Spleen (tissue), 11 donors: ENCODE measurements around the gene DPF3. TPM values are rescaled to one million over a fixed set of nuclear protein-coding genes. Genes with fewer than 3 reads are reported as not detected.

Experiments used
- DNase-seq: peaks from one replicate; pipeline ENCODE4 v3.0.0-alpha.2; 2020
- H3K27ac ChIP-seq, 8 donors: fragments of 200-600 bp; sonication (generic) in 7 of 8; 1 replicate in 4 of 8; 2 replicates in 4 of 8; pipeline versions ENCODE4 v1.5.0 to v1.8.0; 2016 to 2021; ENCODE audit warnings: inconsistent platforms in 4 of 8, mild to moderate bottlenecking in 4 of 8, moderate library complexity in 1 of 8
- H3K27me3 ChIP-seq, 7 donors: fragments of 200-600 bp; sonication (generic) in 6 of 7; replicated peaks in 1 of 7; 1 replicate in 4 of 7; 2 replicates in 3 of 7; pipeline versions ENCODE4 v1.5.0 to v1.8.0; 2016 to 2021; ENCODE audit warnings: inconsistent platforms in 3 of 7, mild to moderate bottlenecking in 1 of 7
- H3K36me3 ChIP-seq, 6 donors: fragments of 200-600 bp; sonication (generic) in 5 of 6; 1 replicate in 4 of 6; 2 replicates in 2 of 6; pipeline versions ENCODE4 v1.5.0 to v1.8.0; 2016 to 2021; ENCODE audit warnings: inconsistent platforms in 2 of 6
- H3K4me1 ChIP-seq, 6 donors: fragments of 200-600 bp; sonication (generic) in 5 of 6; 1 replicate in 3 of 6; 2 replicates in 3 of 6; pipeline versions ENCODE4 v1.5.0 to v1.8.0; 2016 to 2021; ENCODE audit warnings: inconsistent platforms in 3 of 6
- H3K4me3 ChIP-seq, 8 donors: fragments of 200-600 bp; sonication (generic) in 7 of 8; 1 replicate in 4 of 8; 2 replicates in 4 of 8; pipeline versions ENCODE4 v1.5.0 to v1.8.0; 2016 to 2021; ENCODE audit warnings: inconsistent platforms in 4 of 8, mild to moderate bottlenecking in 4 of 8, moderate library complexity in 2 of 8
- H3K9me3 ChIP-seq, 8 donors: fragments of 200-600 bp; sonication (generic) in 7 of 8; 1 replicate in 4 of 8; 2 replicates in 4 of 8; pipeline versions ENCODE4 v1.5.0 to v1.8.0; 2016 to 2021; ENCODE audit warnings: inconsistent platforms in 4 of 8
- CTCF ChIP-seq, 11 experiments: fragments of 200-600 bp in 7 of 11; fragments of 450-650 bp in 4 of 11; sonication (generic) in 4 of 11; IDR thresholded peaks in 8 of 11; conservative IDR thresholded peaks in 3 of 11; 1 replicate in 7 of 11; 2 replicates in 4 of 11; pipeline versions ENCODE4 v1.4.0 to v1.8.0; 2016 to 2021; ENCODE audit warnings: antibody characterized with exemption in 11 of 11, inconsistent platforms in 4 of 11, mild to moderate bottlenecking in 1 of 11
- POLR2A ChIP-seq, 3 donors: fragments of 450-650 bp; IDR thresholded peaks; one replicate each; pipeline ENCODE4 v1.5.1; 2017; ENCODE audit warnings: antibody characterized with exemption in 3 of 3, mild to moderate bottlenecking in 1 of 3
- POLR2AphosphoS5 ChIP-seq, 3 donors: sonication (generic); formaldehyde crosslinking; IDR thresholded peaks; one replicate each; pipeline ENCODE4 v1.5.1; 2017; ENCODE audit warnings: antibody characterized with exemption in 3 of 3
- WGBS, 5 donors: extraction: QIAGEN DNeasy Blood & Tissue Kit in 3 of 5; methylation state at CpG; one replicate each; pipeline versions ENCODE4 v1.1.5 to v1.1.7; 2013 to 2018; 5-methylcytosine and 5-hydroxymethylcytosine counted together
- intact Hi-C: fragments of 100-400 bp; cut with DNase I; formaldehyde crosslinking; loops from one replicate; pipeline ENCODE4 v1.15.0; 2023; ENCODE audit warnings: low total_unique reads
- polyA plus RNA-seq, 3 donors: library from polyadenylated mRNA; stranded (reverse); fragments of 200-250 nt; gene quantifications; one replicate each; pipeline ENCODE4 v1.2.1, GENCODE V29; 2013
- total RNA-seq, 7 donors: library from RNA; depleted of rRNA in 3 of 7; stranded (reverse); fragments of >200 nt in 3 of 7; fragmentation: NEBNext Ultra II Directional in 4 of 7; extraction: Animal tissue kit (Norgen Biotek cat#: 25700) in 4 of 7; gene quantifications; one replicate each; pipeline versions ENCODE4 v1.1.0 to v1.2.1, GENCODE V29; 2016 to 2021
- donor health status: healthy with polysubstance abuse.
- donor health status: DM: no; HTN: no; CAD: no; lungs with moderate emphysema.
- donor health status: DM: no; HTN: no; CAD: no.
- donor health status: Bipolar disorder and iron deficiency.
- donor health status: healthy.
- donor health status: DM: no; HTN: no; CAD: no.
- donor health status: DM: yes; HTN: yes; CAD: no.

The DPF3 gene
- total and polyA plus RNA-seq, 10 donors: 0.76 to 8.9 (median 3.0) TPM

- H3K36me3 ChIP-seq: no peaks in the 10 kb centered on the region
- H3K27ac ChIP-seq: no peak overlapping the region
- no peak for DNase-seq
- H3K4me3 ChIP-seq: no peak overlapping the region
- H3K4me1 ChIP-seq: peaks cover 0 to 25% (median 17%) of the 10 kb centered on the region in 6 donors
- WGBS, 5 donors: 70 to 79% (median 75%) methylated on average over 5 of the region's 5 CpGs
- no peaks in the 10 kb centered on the region for H3K9me3 ChIP-seq
- intact Hi-C loops: no loop called here
- H3K27me3 ChIP-seq: peaks cover 0 to 11% (median 0%) of the 10 kb centered on the region in 7 donors
- no peak for TF ChIP-seq POLR2AphosphoS5 (IDR thresholded peaks at IDR 0.05)
Measured at GRCh38 chr14:72924337-72924736, 30.4 kb upstream of the DPF3 start.

DNA sequence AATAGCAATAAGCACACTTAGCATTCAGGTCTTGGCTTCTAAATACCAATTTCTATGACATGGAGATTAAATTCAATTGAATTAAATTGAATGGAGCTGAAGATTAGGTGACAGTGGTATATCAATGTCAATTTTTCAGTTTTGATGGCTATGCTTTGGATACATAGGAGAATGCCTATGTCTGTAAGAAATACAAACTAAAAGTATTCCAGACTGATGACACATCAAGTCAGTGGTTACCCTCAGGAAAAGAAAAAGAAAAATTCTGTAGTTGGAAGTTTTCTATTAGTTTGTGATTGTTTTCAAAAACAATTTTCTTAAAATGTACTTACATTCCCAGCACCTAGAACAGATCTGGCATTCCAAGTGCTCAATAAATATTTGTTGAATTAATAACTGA is 27.5 kb upstream of the DPF3 start:
- TF ChIP-seq CTCF (IDR thresholded peaks at IDR 0.05 in 8 of 11, conservative IDR thresholded peaks at IDR 0.05 in 3 of 11) (no peak), POLR2AphosphoS5 (IDR thresholded peaks at IDR 0.05) (no peak), POLR2A (IDR thresholded peaks at IDR 0.05) (no peak)
- H3K27ac ChIP-seq: no peak overlapping the region
- no peaks in the 10 kb centered on the region for H3K9me3 ChIP-seq
- DNase-seq: no peak
- no peaks in the 10 kb centered on the region for H3K36me3 ChIP-seq
- H3K4me1 ChIP-seq: peaks cover 0 to 10% (median 6%) of the 10 kb centered on the region in 6 donors
- no peak overlapping the region for H3K4me3 ChIP-seq
- H3K27me3 ChIP-seq: peaks cover 0 to 18% (median 0%) of the 10 kb centered on the region in 7 donors
- intact Hi-C loops: no loop called here

DNA sequence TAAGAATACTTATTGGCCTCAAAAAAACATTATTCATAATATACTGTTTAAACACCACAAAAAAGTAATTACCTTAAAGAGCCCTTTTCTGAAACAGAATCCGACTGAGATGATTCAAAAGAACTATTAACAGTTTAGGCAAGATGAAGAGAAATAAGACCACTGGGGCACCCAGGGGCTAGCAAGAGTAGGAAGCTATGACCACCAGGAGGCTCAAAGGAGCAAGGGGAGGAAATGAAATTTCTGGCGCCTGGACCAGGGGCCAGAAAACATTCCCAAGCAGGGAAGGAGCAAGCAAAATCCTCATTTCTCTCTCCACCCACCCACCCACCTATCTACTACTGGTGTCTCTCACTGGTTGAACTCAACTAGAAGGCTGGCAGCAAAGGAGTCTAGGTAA is 26.1 kb upstream of the DPF3 start:
- H3K4me3 ChIP-seq: no peak overlapping the region
- no peaks in the 10 kb centered on the region for H3K9me3 ChIP-seq
- H3K36me3 ChIP-seq: no peaks in the 10 kb centered on the region
- H3K4me1 ChIP-seq: no peaks in the 10 kb centered on the region
- peaks cover 0 to 18% (median 0%) of the 10 kb centered on the region in 7 donors for H3K27me3 ChIP-seq
- DNase-seq: no peak
- no peak for TF ChIP-seq POLR2A (IDR thresholded peaks at IDR 0.05)
- no peak for TF ChIP-seq POLR2AphosphoS5 (IDR thresholded peaks at IDR 0.05)
- TF ChIP-seq CTCF (IDR thresholded peaks at IDR 0.05 in 8 of 11, conservative IDR thresholded peaks at IDR 0.05 in 3 of 11): no peak
- no peak overlapping the region for H3K27ac ChIP-seq
- intact Hi-C loops: no loop called here
- 67 to 81% (median 74%) methylated on average over 2 of the region's 2 CpGs for WGBS, 5 donors

DNA sequence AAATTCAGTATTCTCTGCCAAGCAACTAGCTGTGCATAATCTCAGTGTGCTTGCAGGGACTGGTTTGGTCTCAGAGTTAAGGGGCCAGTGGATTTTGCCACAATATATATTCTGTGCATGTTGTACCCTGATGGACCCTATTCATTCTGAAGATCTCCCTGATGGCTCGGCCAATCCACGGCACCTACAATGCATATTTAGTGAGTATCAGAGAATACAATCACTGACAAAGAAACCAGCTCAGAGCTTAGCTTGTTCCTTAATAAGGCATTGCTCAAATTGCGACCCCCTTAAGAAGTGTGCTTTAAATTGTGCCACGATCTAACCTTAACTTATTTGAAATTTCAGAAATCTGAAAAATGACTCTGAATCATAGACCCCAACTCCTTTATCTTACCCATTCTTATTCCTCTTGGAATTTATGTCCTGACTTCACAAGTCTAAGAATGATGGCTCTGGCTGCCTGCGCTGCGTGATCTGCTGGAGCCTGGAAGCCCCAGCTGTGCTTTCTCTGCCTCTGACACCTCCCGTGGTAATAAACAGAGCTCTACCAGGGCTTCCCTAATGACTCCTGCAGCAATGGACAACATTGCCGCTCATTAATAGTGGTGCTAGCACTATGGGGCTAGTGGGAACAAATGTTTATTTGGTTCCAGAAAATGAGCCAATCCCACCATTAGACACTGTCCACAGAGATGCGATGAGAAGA is 23.3 kb upstream of the DPF3 start:
- peaks cover 0 to 18% (median 0%) of the 10 kb centered on the region in 7 donors for H3K27me3 ChIP-seq
- H3K4me3 ChIP-seq: no peak overlapping the region
- H3K4me1 ChIP-seq: no peaks in the 10 kb centered on the region
- no peak for TF ChIP-seq POLR2AphosphoS5 (IDR thresholded peaks at IDR 0.05)
- no peak for DNase-seq
- intact Hi-C loops: no loop called here
- no peaks in the 10 kb centered on the region for H3K9me3 ChIP-seq
- no peaks in the 10 kb centered on the region for H3K36me3 ChIP-seq
- 66 to 76% (median 69%) methylated on average over 9 of the region's 9 CpGs for WGBS, 5 donors
- H3K27ac ChIP-seq: no peak overlapping the region

DNA sequence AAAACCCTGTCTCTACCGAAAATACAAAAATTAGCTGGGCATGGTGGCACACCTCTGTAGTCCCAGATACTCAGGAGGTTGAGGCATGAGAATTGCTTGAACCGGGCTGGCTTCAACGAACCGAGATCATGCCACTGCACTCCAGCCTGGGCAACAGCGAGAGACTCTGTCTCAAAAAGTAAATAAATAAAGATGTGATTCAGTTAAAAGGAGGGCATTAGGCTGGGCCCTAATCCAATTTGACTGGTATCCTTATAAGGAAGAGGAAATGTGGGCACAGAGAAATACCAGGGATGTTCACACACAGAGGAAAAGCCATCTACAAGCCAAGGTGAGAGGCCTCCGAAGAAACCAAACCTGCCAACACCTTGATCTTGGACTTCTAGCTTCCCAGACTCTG is 22.3 kb upstream of the DPF3 start:
- intact Hi-C loops: no loop called here
- no peaks in the 10 kb centered on the region for H3K36me3 ChIP-seq
- no peaks in the 10 kb centered on the region for H3K4me1 ChIP-seq
- no peaks in the 10 kb centered on the region for H3K9me3 ChIP-seq
- no peak overlapping the region for H3K27ac ChIP-seq
- WGBS, 5 donors: 65 to 80% (median 71%) methylated on average over 6 of the region's 6 CpGs
- TF ChIP-seq POLR2A (IDR thresholded peaks at IDR 0.05) (no peak), POLR2AphosphoS5 (IDR thresholded peaks at IDR 0.05) (no peak), CTCF (IDR thresholded peaks at IDR 0.05 in 8 of 11, conservative IDR thresholded peaks at IDR 0.05 in 3 of 11) (no peak)
- no peak overlapping the region for H3K4me3 ChIP-seq
- peaks cover 0 to 18% (median 0%) of the 10 kb centered on the region in 7 donors for H3K27me3 ChIP-seq
- DNase-seq: no peak
